NCI-H748 (cell line): Measurements from ENCODE around the gene IL17RB.

ENCODE experiments used
- DNase-seq: peaks from one replicate; lab custom pipeline; 2025; ENCODE audit not compliant: unreplicated experiment; lab: John Stamatoyannopoulos, UW

IL17RB gene

DNA sequence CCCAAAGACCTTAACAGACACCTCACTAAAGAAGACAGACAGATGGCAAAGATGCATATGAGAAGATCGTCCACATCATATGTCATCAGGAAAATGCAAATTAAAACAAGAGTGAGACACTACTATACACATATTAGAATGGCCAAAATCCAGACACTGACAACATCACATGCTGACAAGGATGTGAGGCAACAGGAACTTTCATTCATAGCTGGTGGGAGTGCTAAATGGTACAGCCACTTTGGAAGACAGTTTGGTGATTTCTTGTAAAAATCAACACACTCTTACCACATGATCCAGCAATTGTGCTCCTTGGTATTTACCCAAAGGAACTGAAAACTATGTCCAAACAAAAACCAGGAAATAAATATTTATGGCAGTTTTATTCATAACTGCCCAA lies 17.8 kb upstream of the IL17RB start:
- no peak for DNase-seq

DNA sequence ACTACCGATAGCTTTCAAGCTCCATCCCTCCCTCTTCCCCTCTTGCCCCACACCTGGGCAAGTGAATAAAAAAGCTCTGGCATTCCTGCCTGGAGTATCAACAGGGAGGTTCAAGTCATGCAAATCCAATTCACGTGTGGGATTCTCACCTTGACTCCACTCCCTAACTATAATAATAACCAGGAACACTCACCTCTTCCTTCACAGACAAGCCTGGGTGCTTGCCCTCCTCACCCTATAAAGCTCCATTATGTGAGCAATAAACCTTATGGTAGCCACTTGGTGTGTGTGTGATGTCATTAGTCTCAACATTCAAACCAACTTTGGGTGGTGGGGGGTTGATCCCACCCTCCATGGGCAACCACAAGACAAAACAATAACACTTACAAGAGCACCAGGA lies 16.8 kb upstream of the IL17RB start:
- no peak for DNase-seq

DNA sequence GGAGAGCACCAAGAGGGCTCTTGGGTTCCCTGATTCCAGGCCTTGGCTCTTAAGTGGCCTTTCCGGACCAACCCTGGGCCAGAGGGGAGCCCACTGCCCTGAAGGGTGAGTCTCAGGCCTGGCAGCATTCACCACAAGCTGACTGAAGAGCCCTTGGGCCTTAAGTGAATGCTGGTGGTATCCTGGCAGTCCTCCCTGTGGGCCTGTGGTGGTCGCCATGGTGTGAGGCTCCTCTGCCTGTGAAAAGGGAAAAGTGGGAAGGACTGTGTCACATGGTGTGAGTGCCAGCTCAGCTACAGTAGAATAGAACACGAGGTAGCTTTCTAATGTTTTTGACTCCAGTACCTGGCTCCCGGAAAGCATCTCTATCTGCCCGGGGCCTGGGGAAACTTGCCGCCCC lies 15.4 kb upstream of the IL17RB start:
- no peak for DNase-seq

DNA sequence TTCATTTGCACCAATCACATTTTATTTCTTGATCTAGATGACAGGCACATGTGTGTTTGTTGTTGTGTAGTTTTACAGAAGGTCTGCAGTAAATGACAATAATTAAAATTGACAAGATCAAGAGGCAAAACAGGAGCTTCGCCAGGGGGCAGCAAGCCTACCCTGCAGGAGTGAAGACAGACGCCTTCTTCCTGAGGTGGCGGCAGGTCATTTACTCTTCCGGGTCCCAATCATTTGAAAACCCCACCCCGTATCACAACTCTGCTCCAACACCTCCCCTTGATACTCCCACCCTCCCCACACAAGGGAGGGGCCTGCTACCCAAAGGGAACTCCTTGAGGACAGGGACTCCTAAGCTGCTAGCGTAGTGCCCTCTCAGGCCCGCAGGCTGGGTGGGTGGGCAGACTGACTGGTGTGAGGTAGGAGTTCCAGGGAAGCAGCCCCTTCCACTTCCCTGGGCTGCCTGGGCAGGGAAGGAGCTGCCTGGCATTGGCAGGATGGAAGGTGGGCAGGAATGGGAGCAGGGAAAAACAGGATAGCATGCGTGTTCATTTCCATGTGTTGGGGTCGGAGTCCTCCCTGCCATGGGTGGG lies 13.2 kb upstream of the IL17RB start:
- DNase-seq: no peak

DNA sequence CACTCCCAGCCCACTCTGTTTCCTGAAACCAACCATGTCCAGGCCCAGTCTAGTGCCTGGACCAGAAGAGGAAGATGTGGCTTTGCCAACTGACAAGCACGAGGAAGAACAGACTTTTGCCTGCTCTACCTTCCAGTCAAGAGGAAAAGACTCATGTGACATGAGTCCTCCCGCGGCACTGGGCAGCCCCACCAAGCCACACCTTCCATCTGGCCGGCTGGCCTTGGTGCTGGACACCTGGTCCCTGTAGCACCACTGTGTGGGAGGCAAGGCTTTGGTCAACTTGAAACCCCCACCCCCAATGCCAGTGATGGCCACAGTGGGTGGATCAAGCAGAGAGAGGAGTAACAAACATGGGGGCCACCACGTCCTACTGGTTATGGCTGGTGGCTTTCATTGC lies 12.7 kb upstream of the IL17RB start:
- no peak for DNase-seq

DNA sequence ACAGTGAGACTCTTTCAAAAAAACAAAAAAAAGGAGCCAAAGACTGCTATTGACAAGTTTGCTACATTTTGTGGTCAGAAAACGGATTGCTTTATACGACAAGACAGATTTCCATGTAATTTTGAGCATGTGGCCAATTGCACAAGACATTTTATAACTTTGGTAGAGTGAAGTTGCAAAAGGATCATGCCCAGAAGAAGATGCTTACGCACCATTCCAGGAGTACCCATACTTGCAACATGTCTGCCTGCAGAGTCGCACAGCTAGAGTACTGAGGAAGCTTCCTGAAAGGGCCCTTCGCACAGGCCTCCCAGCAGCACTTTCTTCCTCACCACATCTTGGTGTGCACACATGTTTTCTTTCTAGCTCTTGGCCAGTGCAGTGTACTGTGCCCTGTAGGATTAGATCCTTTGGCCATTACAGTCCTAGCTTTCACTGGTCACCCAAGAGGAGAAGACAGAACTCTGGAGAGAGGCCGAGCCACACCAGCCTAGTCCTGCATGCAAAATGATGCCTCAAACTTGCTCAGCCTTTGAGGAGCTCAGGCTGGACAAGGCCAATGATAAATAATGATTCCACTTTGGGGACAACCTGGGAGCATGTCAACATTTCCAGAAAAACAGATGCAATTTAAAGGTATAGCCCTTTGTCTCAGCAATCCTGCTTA lies 11.8 kb upstream of the IL17RB start:
- no peak for DNase-seq

DNA sequence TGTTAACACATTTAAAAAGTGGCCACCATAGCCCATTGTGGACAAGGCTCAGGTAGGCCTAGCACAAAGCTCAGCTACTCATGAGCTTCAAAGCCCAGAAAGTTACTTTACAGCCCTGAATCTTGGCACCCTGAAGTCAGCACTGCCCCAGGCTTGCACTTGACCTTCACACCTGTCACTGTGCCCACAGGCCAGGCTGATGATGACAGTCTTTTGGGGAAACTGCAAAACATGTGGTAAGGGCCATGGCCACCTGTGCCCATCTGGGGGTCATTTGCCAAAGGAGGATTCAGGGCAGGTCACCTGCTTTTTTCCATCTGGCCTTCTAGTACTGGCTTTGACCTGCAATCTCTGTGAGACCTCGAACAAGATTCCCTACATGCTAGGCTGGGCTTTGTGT lies 11.1 kb upstream of the IL17RB start:
- no peak for DNase-seq

DNA sequence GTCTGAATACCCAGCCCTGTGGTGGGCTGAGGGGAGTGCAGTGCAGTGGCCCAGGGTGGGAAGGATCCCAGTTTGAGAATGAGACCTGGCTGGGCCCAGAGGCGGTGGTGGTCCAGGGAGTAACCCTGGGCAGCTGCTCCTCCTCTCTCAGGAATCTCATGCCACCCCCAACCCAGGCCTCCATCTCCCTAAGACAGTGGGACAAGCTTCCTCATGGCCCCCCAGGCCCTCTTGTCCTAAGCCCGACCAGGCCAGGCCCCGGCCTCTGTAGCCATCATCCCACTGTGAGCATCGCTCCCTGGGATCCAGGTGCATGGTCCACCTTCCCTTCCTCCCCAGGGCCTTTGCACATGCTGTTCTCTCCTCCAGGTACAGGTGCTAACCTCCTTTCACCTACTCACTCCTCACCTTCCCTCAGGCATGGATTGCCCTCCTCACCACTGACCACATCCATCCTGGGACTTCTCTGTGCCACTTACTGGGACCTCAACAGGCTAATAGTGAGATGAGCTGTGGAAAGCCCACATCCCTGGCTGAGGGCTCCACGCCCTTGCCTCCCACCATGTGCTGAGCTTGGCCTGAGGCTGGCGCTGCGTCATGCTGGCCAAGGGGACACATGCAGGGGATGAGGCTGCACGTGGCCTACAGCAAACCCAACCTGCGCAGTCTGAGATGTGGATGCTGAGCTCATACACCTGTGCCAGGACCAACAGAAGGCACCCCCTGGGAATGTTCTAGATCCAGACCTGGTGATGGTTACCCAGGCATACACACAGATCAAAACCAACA lies 10.1 kb upstream of the IL17RB start:
- no peak for DNase-seq

DNA sequence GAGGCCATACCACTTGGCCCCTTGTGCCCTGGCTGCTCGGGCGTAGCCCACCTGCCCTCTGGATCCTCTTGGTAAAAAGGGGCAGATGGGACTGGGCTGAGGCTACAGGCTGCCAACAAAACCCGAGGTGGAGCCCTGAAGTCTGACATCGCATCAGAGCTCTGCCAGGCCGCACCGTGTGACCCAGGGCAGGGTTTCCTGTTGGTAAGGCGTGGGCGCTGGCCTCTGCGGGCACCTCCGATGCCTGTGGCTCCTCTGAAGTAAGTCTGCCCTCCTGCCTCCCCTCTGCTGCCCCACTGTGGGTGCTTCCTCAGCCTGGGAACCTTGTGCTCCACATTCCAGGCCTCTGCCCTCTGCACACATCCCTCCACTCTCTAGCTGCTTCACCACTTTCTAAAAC lies 9.0 kb upstream of the IL17RB start:
- DNase-seq: no peak

DNA sequence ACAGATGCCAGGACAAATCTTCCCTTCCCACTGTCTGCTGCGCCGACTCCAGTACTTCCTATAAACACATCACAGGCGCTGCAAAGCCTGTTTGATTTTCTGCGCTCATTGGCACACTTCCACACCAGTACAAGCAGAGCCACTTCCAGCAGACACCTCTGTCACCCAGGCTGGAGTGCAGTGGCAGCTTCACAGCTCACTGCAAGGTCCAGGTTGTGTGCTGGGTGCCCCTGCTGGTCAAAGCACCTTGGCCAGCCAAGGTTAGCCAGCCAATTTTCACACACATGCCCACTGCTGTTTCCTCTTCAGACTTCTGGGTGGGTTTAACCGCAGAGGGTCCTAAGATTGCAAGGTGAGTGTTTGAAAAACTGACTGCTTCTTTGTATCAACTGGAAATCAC lies 5.1 kb upstream of the IL17RB start:
- DNase-seq: no peak

DNA sequence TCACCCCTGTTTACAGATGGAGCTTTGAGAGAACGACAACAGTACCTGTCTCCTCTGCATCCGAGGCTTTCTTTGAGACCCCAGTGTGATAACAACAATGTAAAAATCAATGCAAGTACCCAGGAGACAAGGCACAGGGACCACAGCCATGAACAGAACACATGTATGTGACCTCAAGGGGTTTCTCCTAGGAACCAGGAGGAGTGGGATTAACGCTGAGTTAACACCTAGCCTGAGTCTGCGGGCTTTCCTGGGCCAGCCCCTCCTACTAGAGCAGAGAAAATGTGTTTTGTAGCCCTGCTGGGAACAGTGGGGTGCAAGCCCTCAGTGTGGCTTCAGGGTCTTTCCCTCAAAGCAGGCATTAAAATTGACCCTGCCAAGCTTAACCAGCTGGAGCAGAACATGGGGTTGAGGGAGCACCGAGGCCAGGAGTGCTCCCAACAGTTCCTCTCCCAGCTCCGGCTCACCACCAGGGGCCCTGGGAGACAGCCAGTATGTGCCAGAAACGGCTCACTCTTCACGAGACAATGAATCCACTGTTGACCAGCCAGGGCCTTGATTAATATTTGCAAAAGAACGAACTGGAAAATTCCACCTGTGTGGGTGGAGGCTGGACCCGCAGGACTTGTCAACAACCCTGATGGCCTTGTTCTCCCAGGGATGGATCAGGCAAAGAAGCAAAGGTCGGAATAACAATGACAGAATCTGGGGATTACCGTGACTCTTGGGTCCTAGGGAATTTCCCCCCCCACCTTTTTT lies 3.8 kb upstream of the IL17RB start:
- DNase-seq: peak; percentile 80

DNA sequence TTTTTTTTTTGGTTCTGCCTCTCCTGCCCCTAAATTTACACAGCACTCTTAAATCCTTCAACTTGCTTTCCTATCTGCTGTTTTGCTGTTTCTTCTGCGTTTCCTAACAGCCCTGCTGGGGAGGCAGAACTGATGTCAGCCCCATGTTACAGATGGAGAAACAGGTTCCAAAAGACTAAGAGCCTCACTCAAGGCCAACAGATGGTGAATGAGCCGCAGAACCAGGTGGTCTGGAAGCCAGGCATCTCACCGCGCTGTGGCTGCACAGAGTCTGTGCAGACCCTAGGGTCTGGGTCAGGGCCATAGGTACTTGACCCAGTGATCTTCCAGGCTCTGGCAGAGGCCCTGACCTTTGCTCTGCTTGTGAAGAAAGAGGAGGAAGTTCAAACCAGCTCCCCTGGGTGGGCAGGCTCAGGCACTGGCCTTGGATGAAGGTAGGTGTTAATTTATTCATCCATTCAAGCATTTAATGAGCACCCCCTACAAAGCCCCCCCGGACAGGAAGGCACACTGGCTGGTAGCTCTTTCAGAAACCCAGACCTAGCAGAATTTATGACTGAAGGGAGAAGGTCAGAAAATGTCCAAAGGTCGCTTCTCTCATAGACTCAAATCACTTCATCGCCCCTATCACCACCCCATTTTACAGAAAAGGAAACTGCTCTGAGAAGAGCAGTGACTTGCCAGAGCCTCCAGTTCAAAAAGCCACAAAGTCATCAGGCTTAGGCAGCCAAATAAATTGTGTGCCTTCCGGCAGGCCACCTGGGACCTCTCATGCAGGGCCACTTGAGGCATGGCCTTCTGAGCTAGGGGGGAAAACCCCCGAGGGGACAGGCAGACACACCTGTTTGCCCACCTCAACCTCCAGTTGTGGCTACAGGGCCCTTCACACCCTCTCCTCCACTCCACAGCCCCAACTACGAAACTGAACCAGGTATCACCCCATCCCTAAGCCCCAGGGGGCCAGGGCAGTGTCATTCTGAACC lies 2.9 kb upstream of the IL17RB start:
- DNase-seq: no peak

DNA sequence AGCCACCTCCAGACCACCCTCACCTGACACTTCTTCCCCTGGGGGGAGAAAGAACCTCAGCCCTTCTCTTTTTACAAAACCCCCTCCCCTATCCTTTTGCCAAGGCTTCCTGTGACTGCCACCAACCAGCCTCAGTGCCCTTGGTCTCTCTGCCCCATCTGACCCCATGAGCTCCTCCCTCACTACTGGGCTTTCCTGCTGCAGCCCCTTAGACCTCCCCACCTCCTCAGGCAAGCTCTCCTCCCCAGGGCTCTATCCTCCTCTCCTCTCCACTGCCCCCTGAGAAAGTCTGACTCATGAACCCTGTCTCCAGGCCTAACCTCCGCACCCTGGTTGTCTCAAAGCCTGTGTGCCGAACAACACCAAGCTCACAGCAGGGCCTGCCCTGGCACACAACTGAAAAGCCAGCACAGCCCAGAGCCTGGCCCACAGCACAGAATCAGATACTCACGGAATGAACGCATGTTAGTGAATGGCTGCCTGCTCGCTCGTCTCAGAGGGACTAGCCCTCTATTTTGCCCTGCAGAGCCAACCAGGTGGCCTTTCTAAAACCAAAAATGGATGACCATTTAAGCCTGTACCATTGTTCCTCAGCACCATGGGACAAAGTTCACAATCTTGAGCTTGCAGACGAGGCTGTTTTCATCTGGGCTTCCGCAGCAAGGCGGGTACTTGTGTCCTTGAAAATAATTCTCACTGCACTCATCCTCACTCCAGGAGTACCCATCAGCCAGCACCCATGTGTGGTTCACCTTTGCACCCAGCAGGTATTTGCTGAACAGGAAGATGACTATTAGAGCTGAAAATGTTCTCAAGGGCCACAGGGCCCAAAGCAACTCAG lies 1.9 kb upstream of the IL17RB start:
- no peak for DNase-seq

DNA sequence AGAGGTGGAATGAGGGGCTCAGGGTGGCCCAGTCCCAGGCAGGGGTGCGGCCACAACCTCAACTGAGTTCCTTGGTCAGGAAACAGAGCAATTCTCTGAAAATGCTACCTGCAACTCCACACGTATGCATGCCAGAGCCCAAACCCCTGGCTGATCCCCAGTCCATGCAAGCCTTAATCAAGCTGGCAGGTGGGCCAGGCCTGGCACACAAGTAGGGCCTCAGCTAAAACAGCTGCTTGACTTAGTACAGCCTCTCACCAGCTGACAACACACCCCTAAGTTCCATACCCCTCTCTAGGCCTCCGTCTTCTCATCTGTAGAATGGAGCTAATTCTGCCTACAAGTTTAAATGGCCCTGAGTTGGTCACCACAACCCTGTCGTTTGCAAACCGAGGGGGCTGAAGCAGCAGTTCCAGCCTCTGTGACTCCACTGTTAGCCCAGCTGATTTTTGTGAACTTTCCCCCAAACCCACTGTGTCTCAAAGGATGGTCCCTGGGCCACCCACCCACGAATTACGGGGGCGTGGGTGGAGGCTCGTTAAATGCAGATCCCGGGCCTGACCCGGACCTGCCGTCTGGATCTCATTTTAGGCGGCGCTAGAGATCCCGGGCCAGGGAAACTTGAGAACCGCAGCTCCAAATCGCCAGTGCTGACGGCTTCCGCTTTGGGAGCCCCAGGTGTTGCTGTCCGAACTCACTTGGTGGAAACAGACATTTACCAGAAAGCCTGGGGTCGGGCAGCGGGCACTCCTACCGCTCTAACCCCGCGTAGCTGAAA lies 1.1 kb upstream of the IL17RB start:
- DNase-seq: peak; percentile 39

DNA sequence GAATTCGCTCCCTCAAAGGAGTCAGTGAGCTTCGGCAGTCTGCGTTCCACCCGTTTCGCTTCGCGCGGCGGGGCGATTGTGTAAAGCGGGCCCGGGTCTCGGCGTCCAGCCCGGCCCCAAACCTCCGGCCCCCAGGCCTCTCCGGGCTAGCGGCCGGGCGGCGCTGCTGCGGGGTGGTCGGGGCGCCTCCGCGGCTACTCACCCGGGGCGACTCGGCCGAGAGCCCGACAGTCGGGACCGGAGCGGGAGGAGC lies 561 bp upstream of the IL17RB start:
- DNase-seq: no peak

DNA sequence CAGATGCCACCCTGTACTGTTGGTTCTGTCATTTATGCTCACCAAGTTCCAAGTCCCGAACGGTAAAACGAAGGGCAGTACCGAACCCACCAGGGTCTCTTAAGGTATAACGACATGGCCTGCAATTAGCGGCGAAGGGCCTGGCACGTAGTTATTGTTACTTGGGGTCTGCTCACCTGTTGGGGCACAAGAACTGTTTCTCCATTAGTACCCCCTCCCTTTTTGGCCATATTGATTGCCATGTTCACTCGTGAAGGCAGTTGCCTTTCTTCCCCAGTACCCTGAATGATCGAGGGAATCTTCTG lies 435 bp downstream of the IL17RB start:
- DNase-seq: peak; percentile 37

DNA sequence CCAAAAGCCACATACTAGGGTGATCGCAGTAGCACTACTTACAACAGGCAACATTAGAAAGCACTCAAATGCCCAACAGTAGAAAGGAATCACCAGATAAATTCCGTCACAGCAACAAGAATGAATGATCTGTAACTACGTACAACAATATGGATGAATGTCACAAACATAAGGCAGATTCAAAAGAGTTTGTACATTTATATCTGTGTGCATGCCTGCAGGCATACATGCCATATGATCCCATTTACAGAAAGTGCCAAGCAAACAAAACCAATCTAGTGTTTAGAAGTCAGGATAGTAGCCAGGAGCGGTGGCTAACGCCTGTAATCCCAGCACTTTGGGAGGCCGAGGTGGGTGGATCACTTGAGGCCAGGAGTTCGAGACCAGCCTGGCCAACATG lies 3.5 kb downstream of the IL17RB start:
- no peak for DNase-seq

DNA sequence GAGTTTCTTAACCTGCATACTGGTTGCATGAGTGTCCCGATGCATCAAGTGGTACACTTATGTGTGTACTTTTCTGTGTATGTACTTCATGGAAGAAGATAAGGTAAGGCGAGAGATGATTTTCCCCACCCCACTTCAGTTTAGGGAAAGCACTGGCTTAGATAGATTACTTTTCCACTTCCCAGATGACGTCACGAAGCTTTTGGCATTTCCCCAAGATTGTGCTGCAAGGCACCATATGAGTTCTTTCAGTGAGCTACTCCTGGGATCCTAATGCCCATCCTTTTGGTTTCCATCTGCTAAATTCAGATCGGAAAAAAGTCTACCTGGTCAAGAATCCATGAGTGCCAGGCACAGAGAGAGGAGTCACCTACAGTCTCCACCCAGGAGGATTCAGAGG lies 4.5 kb downstream of the IL17RB start:
- DNase-seq: no peak

DNA sequence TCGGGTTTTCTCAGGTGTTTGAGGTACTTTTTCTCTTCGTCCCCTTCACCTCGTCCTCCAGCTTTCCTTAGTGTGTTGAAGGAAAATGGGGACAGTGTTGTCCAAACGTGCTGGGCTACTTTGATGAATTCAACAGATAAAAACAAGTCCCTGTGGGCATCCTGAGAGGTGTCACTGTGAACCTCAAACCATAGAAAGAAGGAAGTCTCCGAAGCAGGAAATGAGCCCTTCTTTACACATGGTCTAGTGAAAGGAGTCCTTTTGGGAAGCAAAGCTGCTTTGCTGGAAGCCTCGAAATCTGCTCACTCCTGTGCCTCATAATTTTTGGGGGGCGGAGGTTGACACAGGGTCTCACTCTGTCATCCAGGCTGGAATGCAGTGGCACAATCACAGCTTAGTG lies 10.6 kb downstream of the IL17RB start:
- no peak for DNase-seq
